Muscle of leg (tissue), 11 donors: ENCODE data around the gene PUM1. TPM values are rescaled to one million over a fixed set of nuclear protein-coding genes. Genes with fewer than 3 reads are reported as not detected.
"Not testable (repeated sequence)": the region's sequence is repeated elsewhere in the genome, so short reads cannot be mapped to it uniquely, and the experiment has no call there.

ENCODE experiments used
- DNase-seq: peaks from one replicate; pipeline ENCODE4 v3.0.0; 2013
- H3K27ac ChIP-seq: one replicate; pipeline ENCODE4 v1.5.1; 2013; ENCODE audit warnings: mild to moderate bottlenecking, low read length, control low read depth
- H3K27me3 ChIP-seq: one replicate; pipeline ENCODE4 v1.6.1; 2013; ENCODE audit warnings: low read length; ENCODE audit not compliant: control insufficient read depth, insufficient read depth
- H3K36me3 ChIP-seq: one replicate; pipeline ENCODE4 v1.6.1; 2013; ENCODE audit warnings: low read length; ENCODE audit not compliant: control insufficient read depth, insufficient read depth
- H3K4me1 ChIP-seq: one replicate; pipeline ENCODE4 v1.6.1; 2013; ENCODE audit warnings: low read length; ENCODE audit not compliant: control insufficient read depth, insufficient read depth
- H3K4me3 ChIP-seq: one replicate; pipeline ENCODE4 v1.5.1; 2013; ENCODE audit warnings: low read length, control low read depth
- H3K9me3 ChIP-seq: replicated peaks from 2 replicates; pipeline ENCODE4 v1.6.1; 2013; ENCODE audit warnings: low read depth, low read length; ENCODE audit not compliant: control insufficient read depth
- WGBS: methylation state at CpG from one replicate; pipeline ENCODE4 v1.1.5; 2013; ENCODE audit warnings: missing lambda C conversion rate; ENCODE audit not compliant: insufficient coverage; 5-methylcytosine and 5-hydroxymethylcytosine counted together
- polyA plus RNA-seq, 8 donors: library from polyadenylated mRNA; unstranded; fragments of 120-200 nt; gene quantifications; one replicate each; pipeline versions ENCODE4 v1.2.1 to v1.2.3, GENCODE V29; 2013; ENCODE audit warnings: inconsistent platforms in 1 of 8, low replicate concordance in 1 of 8; ENCODE audit not compliant: insufficient read length in 8 of 8, insufficient read depth in 1 of 8
- total RNA-seq: library from RNA; stranded (reverse); fragments of 120-200 nt; gene quantifications from one replicate; pipeline ENCODE4 v1.2.4, GENCODE V29; 2013

Gene PUM1
- total and polyA plus RNA-seq, 9 donors, result 39.3 to 62.5 (median 54.7) TPM

DNA sequence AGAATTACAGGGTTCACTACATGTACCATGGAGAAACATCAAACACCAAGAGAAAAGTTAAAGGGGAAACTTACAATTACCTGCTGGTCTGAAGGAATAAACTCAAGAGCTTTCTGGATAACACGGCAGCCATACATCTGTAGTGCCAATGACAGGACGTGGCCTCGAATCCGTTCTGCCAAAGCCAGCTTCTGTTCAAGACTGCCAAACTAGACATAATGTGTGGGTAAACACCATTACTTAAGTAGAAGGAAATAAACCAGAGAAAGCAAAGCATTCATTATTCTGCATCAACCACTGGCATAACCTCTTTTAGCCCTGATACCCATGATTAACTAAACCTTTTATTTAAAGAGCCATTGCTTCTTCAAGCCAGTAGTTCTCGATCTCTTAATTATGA is 115.5 kb downstream of the PUM1 start:
- no peak overlapping the region for H3K27ac ChIP-seq
- no peak for DNase-seq
- no CpG with 5 or more reads among the region's 5 CpGs for WGBS
- H3K36me3 ChIP-seq, result peaks cover 65% of the 10 kb centered on the region
- no peaks in the 10 kb centered on the region for H3K9me3 ChIP-seq
- no peak overlapping the region for H3K4me3 ChIP-seq
- H3K27me3 ChIP-seq, result no peaks in the 10 kb centered on the region
- H3K4me1 ChIP-seq, result no peaks in the 10 kb centered on the region

DNA sequence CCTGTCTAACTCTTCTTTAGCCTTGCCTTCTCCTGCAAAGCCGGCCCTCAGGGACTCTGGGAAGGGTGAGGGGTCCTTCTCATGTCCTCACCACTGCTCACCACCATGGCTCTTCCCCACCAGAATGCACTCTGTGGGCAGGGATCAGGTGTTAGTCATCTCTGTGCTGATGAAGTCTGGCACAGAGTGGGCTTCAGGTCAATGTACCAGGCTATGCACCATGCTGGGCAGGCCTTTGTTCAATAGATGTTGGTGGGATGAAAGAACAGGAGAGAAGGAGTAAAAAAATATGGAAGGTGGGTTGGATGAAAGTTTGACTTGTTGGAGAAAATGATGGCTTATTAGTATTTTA is 116.1 kb downstream of the PUM1 start:
- not testable (repeated sequence) for H3K4me3 ChIP-seq, H3K27me3 ChIP-seq, DNase-seq, H3K27ac ChIP-seq, H3K4me1 ChIP-seq, H3K9me3 ChIP-seq
- H3K36me3 ChIP-seq, result peaks cover 68% of the 10 kb centered on the region
- whole genome bisulfite sequencing, result no CpG with 5 or more reads among the region's 1 CpG

DNA sequence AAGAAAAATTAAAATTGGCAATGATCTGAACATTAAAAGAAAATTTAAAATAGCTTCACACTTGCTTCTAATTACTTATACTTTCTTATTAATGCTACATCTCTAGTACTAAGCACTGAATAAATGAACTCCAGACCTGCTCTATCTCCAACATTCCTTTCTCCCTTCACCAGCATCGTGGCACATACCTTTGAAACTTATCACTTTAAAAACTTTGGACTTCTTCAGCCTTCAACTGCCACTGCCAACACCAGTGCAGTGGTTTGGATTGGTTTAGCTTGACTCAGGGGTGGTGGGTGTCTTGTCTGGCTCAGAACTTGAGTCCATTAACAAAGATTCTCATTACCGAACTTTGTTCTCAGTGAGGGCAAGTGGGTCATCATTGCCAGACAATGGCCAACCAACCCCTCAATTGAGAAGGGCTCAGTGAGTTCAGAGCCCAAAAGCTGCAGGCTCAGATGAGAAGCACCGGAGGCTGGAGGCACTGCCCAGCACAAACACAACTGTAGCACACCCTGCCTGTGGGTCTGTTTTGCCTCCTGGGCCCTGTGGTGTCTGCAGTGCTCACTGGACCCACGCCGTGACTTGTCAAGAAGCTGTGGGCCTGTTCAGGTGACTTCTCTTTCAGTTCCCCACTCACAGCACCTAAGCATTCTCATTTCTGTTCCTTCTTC is 116.6 kb downstream of the PUM1 start:
- not testable (repeated sequence) for H3K4me3 ChIP-seq, H3K4me1 ChIP-seq, H3K27me3 ChIP-seq, H3K27ac ChIP-seq, H3K9me3 ChIP-seq, DNase-seq
- H3K36me3 ChIP-seq, result peaks cover 63% of the 10 kb centered on the region
- WGBS, result no CpG with 5 or more reads among the region's 5 CpGs

DNA sequence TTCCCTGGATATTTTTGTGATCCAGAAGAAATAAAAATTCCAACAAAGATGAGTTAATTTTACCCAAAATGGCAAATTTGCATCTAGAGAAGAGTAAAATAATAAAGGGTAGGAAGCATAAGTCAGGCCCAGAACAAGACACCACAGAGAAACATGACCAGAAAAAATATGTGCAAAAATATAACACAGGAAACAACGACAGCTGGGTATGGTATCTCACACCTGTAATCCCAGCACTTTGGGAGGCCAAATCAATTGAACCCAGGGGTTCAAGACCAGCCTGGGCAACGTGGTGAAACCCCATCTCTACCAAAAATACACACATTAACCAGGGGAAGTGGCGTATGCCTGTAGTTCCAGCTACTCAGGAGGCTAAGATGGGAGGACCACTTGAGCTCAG is 117.2 kb downstream of the PUM1 start:
- Histone ChIP-seq H3K36me3 (peaks cover 60% of the 10 kb centered on the region), H3K9me3 (no peaks in the 10 kb centered on the region), H3K27ac (no peak overlapping the region), H3K4me3 (no peak overlapping the region), H3K27me3 (no peaks in the 10 kb centered on the region), H3K4me1 (no peaks in the 10 kb centered on the region)
- DNase-seq, result no peak
- WGBS, result no CpG with 5 or more reads among the region's 3 CpGs

DNA sequence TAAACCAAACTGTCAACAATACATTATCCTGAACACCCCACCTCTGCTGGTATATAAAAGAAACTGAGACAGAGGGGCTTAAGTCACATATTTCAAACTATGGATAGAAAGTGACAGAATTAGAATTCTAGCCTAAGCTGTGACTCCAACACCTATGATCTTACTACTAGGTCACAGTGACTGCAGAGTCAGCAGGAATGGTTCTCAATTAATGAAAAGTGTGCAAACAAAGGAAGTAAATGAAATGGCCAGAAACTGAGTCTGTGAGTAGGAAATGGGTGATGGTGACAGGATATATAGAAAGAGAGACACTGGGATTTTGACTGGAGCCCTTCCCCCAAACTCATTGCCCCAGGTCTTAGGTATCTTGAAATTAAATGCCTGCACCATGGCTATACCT is 118.3 kb downstream of the PUM1 start:
- DNase-seq, result no peak
- Histone ChIP-seq H3K36me3 (peaks cover 59% of the 10 kb centered on the region), H3K27me3 (no peaks in the 10 kb centered on the region), H3K4me3 (no peak overlapping the region), H3K9me3 (no peaks in the 10 kb centered on the region), H3K27ac (no peak overlapping the region), H3K4me1 (no peaks in the 10 kb centered on the region)

DNA sequence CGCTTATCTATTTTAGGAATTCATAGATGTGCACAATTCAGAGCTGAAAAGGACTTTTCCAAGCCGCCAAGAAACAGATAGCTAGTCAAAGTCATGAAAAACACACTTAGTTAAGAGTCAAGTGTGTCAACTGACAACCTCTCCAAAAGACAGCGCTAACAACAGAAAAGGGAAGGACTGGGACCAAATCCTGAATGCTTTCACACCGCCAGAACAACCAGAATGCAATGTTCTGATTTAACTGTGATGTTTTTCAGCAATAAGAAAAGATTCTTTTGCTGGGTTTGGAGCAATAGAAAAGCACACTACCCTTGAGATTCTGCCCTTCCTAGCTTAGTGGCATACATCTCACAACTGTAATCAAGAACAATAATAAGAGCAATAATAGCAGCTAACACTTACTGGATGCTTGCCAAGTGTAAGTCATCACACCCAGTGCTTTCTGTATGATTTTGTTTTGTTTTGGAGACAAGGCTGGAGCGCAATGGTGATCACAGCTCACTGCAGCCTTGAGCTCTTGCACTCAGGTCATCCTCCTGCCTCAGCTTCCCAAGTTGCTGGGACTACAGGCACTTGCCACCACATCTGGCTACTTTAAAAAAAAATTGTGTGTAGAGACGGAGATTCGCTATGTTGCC is 123.1 kb downstream of the PUM1 start:
- no peaks in the 10 kb centered on the region for H3K9me3 ChIP-seq
- no peak overlapping the region for H3K4me3 ChIP-seq
- peaks cover 56% of the 10 kb centered on the region for H3K36me3 ChIP-seq
- DNase-seq, result peak; percentile 19
- no peaks in the 10 kb centered on the region for H3K4me1 ChIP-seq
- H3K27me3 ChIP-seq, result no peaks in the 10 kb centered on the region
- 100% methylated on average over 1 of the region's 7 CpGs for WGBS
- H3K27ac ChIP-seq, result no peak overlapping the region

DNA sequence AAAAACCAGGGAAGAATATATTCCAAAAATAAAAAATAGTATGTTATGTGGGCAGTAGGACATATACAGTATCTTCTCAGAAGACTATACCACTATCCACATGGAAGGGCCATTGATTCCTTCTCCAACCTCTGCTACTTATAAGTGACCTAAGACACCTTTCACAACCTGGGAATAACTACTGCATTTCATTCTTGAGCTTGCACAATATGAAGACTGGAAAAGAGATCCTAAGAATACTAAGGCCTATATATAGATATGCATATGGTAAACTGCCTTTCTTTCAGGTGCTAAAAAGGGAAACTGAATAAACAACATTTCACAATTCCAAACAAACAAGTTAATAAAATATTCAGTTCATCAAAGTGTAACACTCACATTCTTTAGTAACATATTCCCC is 125.0 kb downstream of the PUM1 start:
- Histone ChIP-seq H3K27me3 (no peaks in the 10 kb centered on the region), H3K27ac (no peak overlapping the region)
- DNase-seq, result no peak

DNA sequence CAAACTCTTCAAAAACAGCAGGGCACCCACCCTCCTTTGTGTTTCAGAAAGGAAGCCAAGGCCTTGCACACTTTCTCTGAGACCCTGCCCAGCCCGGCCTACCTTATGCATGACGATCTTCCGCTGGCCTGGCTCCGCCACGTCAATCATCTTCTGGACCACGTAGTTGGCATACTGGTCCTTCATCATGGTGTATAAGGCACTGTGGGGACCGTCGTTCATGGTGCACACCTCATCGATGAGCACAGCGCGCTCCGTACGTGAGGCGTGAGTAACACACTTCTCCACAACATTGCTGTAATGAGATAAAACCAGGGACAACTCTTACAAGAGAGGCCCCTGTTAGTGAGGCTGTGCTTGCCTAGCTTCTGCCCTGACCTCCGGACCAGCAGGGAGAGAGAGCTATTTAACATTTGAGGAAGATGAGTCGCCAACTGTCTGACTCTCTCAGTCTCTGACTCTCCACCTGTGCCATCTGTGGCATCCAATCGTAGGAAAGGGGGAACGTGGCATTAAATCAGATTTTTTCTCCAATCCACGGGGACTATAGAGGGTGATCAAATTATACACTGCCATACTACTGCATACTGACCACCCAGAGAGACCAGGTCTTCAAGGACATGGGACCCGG is 128.9 kb downstream of the PUM1 start:
- no peaks in the 10 kb centered on the region for H3K27me3 ChIP-seq
- no peaks in the 10 kb centered on the region for H3K4me1 ChIP-seq
- no peak for DNase-seq
- peaks cover 64% of the 10 kb centered on the region for H3K36me3 ChIP-seq
- 98% methylated on average over 9 of the region's 20 CpGs for WGBS
- no peak overlapping the region for H3K4me3 ChIP-seq
- H3K27ac ChIP-seq, result no peak overlapping the region
- no peaks in the 10 kb centered on the region for H3K9me3 ChIP-seq

More for the DNA sequence above, 125.0 kb downstream of the PUM1 start:
- Histone ChIP-seq H3K9me3 (no peaks in the 10 kb centered on the region), H3K36me3 (peaks cover 61% of the 10 kb centered on the region), H3K4me1 (no peaks in the 10 kb centered on the region), H3K4me3 (no peak overlapping the region)

DNA sequence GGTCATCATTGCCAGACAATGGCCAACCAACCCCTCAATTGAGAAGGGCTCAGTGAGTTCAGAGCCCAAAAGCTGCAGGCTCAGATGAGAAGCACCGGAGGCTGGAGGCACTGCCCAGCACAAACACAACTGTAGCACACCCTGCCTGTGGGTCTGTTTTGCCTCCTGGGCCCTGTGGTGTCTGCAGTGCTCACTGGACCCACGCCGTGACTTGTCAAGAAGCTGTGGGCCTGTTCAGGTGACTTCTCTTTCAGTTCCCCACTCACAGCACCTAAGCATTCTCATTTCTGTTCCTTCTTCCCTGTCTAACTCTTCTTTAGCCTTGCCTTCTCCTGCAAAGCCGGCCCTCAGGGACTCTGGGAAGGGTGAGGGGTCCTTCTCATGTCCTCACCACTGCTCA is 129.8 kb downstream of the PUM1 start:
- H3K27me3 ChIP-seq, result not testable (repeated sequence)
- peaks cover 66% of the 10 kb centered on the region for H3K36me3 ChIP-seq
- no CpG with 5 or more reads among the region's 4 CpGs for WGBS

DNA sequence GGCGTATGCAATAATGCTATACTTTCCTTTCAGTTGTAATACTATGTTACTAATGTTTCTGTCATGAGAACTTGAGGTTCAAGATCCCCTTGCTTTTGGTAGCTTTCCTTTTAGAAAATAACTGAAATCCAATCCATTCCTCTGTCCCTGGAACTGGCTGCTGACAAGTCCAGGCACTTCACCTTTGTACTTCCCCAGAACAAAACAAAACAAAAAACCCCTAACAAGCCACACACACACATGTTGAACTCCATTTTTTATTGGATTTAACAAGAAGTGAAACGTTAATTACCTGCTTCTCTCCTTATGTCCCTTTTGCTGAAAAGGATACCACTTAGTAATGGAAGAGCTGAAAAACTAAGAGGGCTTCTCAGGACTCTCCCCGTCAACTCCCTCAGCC is 130.9 kb downstream of the PUM1 start:
- peaks cover 59% of the 10 kb centered on the region for H3K36me3 ChIP-seq
- WGBS, result 83% methylated on average over 1 of the region's 3 CpGs
- no peak overlapping the region for H3K4me3 ChIP-seq
- peaks cover 6% of the 10 kb centered on the region for H3K4me1 ChIP-seq
- no peaks in the 10 kb centered on the region for H3K27me3 ChIP-seq
- H3K27ac ChIP-seq, result no peak overlapping the region
- H3K9me3 ChIP-seq, result no peaks in the 10 kb centered on the region
- DNase-seq, result no peak

More for the DNA sequence above, 129.8 kb downstream of the PUM1 start:
- H3K4me1 ChIP-seq, H3K27ac ChIP-seq, H3K9me3 ChIP-seq, H3K4me3 ChIP-seq, DNase-seq: not testable (repeated sequence)
